Ascending aorta (tissue), 2 donors: ENCODE data around the gene VEPH1. TPM values are rescaled to one million over a fixed set of nuclear protein-coding genes. Genes with fewer than 3 reads are reported as not detected.
"Not testable (repeated sequence)": the region's sequence is repeated elsewhere in the genome, so short reads cannot be mapped to it uniquely, and the experiment has no call there.

ENCODE experiments used
- DNase-seq, 2 donors: peaks; one replicate each; pipeline ENCODE4 v3.0.0-alpha.2; 2019; ENCODE audit warnings: low spot score in 2 of 2
- H3K27ac ChIP-seq, 2 donors: fragments of 200-600 bp; sonication (generic); one replicate each; pipeline ENCODE4 v1.5.1; 2016 to 2017; ENCODE audit warnings: mild to moderate bottlenecking in 1 of 2
- H3K27me3 ChIP-seq: fragments of 200-600 bp; sonication (generic); one replicate; pipeline ENCODE4 v1.5.1; 2017
- H3K36me3 ChIP-seq, 2 donors: fragments of 200-600 bp; sonication (generic); one replicate each; pipeline ENCODE4 v1.5.1; 2016
- H3K4me1 ChIP-seq, 2 donors: fragments of 200-600 bp; sonication (generic); one replicate each; pipeline ENCODE4 v1.5.1; 2016 to 2017; ENCODE audit warnings: mild to moderate bottlenecking in 1 of 2
- H3K4me3 ChIP-seq, 2 donors: fragments of 200-600 bp; sonication (generic); one replicate each; pipeline ENCODE4 v1.5.1; 2016 to 2017; ENCODE audit warnings: mild to moderate bottlenecking in 1 of 2
- H3K9me3 ChIP-seq, 2 donors: fragments of 200-600 bp; sonication (generic); one replicate each; pipeline ENCODE4 v1.5.1; 2016
- CTCF ChIP-seq, 3 experiments: fragments of 200-600 bp in 2 of 3; fragments of 450-650 bp in 1 of 3; sonication (generic) in 2 of 3; IDR thresholded peaks; one replicate each; pipeline ENCODE4 v1.5.1; 2016 to 2019; ENCODE audit warnings: antibody characterized with exemption in 3 of 3, mild to moderate bottlenecking in 1 of 3, moderate library complexity in 1 of 3
- intact Hi-C: fragments of 100-400 bp; cut with DNase I; formaldehyde crosslinking; loops from one replicate; pipeline ENCODE4 v1.15.1; 2023
- total RNA-seq: library from RNA; depleted of rRNA; stranded (reverse); fragments of >200 nt; gene quantifications from one replicate; pipeline ENCODE4 v1.1.0, GENCODE V29; 2016

Gene VEPH1
- total RNA-seq, 1 donor from 2014 or later: 2.2 TPM

- Histone ChIP-seq H3K4me1 (no peaks in the 10 kb centered on the region), H3K9me3 (no peaks in the 10 kb centered on the region), H3K27me3 (no peaks in the 10 kb centered on the region), H3K36me3 (no peaks in the 10 kb centered on the region), H3K27ac (no peak overlapping the region), H3K4me3 (no peak overlapping the region)
- no peak for TF ChIP-seq CTCF (IDR thresholded peaks at IDR 0.05)
- DNase-seq: no peak
- intact Hi-C loops: no loop called here
These were observed 146.7 kb downstream of the VEPH1 start for GRCh38 chr3:157356541-157356940.

GRCh38 chr3:157355276-157355675 is 147.9 kb downstream of the VEPH1 start:
- H3K9me3 ChIP-seq: no peaks in the 10 kb centered on the region
- no peaks in the 10 kb centered on the region for H3K4me1 ChIP-seq
- H3K27me3 ChIP-seq: no peaks in the 10 kb centered on the region
- no peak overlapping the region for H3K27ac ChIP-seq
- intact Hi-C loops: no loop called here
- no peaks in the 10 kb centered on the region for H3K36me3 ChIP-seq
- no peak for DNase-seq
- TF ChIP-seq CTCF (IDR thresholded peaks at IDR 0.05): no peak
- H3K4me3 ChIP-seq: no peak overlapping the region

DNA sequence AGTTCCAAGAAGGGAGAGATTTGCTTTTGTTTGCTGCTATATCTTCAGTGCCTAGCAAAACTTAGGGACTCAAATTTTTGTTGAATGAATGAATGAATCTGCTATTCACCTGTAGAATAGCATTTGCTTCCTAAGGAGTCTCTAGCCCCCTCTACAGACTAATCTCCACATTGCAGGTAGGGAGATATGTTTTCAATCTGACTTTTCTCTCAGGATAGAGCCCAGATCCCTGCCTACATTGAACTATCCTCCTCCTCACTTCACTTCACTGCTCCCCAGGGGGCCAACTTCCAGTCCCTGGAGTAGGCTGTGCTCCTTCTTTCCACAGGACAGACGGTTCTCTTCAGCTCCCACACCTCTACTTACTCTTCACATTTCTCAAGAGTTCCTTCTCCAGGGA is 148.5 kb downstream of the VEPH1 start:
- intact Hi-C loops: no loop called here
- Histone ChIP-seq H3K4me3 (no peak overlapping the region), H3K27ac (no peak overlapping the region), H3K36me3 (no peaks in the 10 kb centered on the region), H3K27me3 (no peaks in the 10 kb centered on the region), H3K4me1 (no peaks in the 10 kb centered on the region), H3K9me3 (no peaks in the 10 kb centered on the region)
- no peak for DNase-seq
- no peak for TF ChIP-seq CTCF (IDR thresholded peaks at IDR 0.05)

DNA sequence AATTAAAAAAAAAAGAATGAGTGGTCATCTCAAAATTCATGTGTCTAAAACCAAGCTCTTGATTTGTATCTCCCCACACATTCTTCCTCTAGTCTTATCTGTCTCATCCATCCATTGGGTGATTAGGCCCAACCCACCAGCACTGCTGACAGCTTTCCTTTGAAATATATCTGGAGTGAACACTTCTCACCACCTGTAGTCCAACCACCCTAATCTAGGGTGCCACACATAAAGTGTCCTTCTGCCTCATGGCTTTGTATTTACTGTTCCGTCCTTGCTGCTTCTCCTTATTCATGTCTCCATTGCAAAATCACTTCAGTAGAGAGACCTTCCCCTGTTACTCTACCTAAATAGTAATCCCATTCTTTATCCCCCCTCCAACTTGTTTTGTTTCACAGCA is 149.0 kb downstream of the VEPH1 start:
- intact Hi-C loops: no loop called here
- no peaks in the 10 kb centered on the region for H3K27me3 ChIP-seq
- no peaks in the 10 kb centered on the region for H3K4me1 ChIP-seq
- no peak overlapping the region for H3K4me3 ChIP-seq
- H3K9me3 ChIP-seq: no peaks in the 10 kb centered on the region
- H3K27ac ChIP-seq: no peak overlapping the region
- TF ChIP-seq CTCF (IDR thresholded peaks at IDR 0.05): no peak
- H3K36me3 ChIP-seq: no peaks in the 10 kb centered on the region
- DNase-seq: no peak

DNA sequence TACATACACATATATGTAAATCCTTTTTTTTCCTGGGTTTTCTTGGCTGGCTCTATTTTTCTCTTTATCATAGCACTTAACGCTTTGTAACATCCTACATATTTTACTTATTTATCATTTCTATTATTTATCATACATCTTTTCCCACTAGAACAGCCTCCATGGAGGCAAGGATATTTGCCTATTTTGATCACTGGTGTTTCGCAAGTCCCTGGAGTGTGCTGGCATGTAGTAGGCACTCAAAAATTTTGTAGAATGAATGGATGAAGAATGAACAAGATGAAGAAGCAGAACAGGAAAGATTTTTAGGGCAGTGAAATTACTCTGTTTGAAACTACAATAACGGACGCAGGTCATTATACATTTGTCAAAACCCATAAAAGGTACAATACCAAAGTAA is 149.6 kb downstream of the VEPH1 start:
- intact Hi-C loops: no loop called here
- Histone ChIP-seq H3K36me3 (no peaks in the 10 kb centered on the region), H3K4me3 (no peak overlapping the region), H3K27me3 (no peaks in the 10 kb centered on the region), H3K27ac (no peak overlapping the region), H3K9me3 (no peaks in the 10 kb centered on the region), H3K4me1 (no peaks in the 10 kb centered on the region)
- DNase-seq: no peak
- TF ChIP-seq CTCF (IDR thresholded peaks at IDR 0.05): no peak

- Histone ChIP-seq H3K27ac (no peak overlapping the region), H3K27me3 (no peaks in the 10 kb centered on the region), H3K4me3 (no peak overlapping the region), H3K36me3 (no peaks in the 10 kb centered on the region), H3K9me3 (no peaks in the 10 kb centered on the region), H3K4me1 (no peaks in the 10 kb centered on the region)
- no peak for TF ChIP-seq CTCF (IDR thresholded peaks at IDR 0.05)
- intact Hi-C loops: no loop called here
- no peak for DNase-seq
These were observed 151.2 kb downstream of the VEPH1 start for GRCh38 chr3:157351981-157352380.

- H3K27ac ChIP-seq, H3K9me3 ChIP-seq, intact Hi-C loops, H3K36me3 ChIP-seq, DNase-seq, H3K4me1 ChIP-seq, H3K4me3 ChIP-seq, H3K27me3 ChIP-seq: not testable (repeated sequence)
These were observed 152.6 kb downstream of the VEPH1 start for GRCh38 chr3:157350651-157351050.

GRCh38 chr3:157348304-157349075 is 154.7 kb downstream of the VEPH1 start:
- H3K9me3 ChIP-seq, H3K4me1 ChIP-seq, H3K4me3 ChIP-seq, DNase-seq, H3K27ac ChIP-seq, intact Hi-C loops, H3K27me3 ChIP-seq, H3K36me3 ChIP-seq: not testable (repeated sequence)
